Measurements from ENCODE around the gene RANBP1. TPM values are rescaled to one million over a fixed set of nuclear protein-coding genes. Genes with fewer than 3 reads are reported as not detected.

Gene RANBP1
- polyA plus RNA-seq, 1 donor (not counting 4 experiments of a cell fraction or from before 2014, with no cell fraction given), result 193 TPM

DNA sequence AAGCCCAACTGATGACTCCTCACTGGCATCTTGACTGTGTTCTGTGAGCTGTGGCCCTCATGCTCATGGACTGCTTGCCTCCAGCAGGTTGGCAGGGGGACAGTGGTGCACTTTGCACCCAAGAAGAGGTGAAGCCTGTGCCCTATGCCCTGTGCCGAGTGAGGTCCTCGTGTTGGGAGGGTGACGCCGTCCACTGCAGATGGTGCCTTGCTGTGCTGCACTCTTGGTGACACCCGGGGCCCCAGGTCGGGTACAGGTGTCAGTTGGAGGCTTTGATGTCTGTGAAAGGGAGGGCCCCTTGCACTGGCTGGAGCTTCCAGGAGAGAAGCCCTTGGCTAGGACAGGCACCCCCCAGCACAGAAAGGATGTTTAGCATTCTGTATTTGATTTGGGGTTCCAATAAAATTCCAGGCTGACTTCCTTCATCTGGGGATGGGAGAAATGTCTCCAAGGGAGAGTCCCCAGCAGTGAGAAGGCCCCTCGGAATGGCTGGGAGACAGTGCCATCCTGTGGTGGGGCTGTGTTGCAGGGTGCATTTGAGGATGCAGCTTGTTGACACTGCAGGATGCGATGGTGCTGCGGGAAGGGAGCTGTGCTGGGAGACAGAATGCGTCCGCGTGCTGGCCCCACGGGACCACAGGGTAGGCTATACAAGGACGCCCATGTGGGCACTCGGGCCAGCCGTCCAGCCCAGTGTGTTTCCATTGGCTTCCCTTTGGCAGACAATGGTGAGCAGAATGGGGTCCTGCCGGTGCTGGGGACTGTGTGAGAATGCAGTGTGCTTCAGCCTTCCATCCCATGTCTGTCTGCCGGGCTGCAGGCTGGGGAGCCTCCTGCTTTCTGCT lies 13.2 kb downstream of the RANBP1 start:
- FAIRE-seq, result peak; percentile 17

DNA sequence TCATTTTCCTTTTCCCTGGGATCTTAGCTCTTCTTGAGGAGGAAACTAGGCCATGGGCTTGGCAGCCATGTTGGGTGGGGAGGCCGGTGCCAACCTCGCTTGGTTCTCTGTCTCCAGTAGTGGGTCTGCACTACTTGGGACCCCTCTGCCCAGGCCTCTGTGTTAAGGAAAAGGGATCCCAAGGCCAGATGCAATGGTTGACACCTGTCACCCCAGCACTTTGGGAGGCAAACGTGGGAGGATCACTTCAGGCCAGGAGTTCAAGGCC lies 13.8 kb downstream of the RANBP1 start:
- peaks cover 24% of the 10 kb centered on the region for H3K79me2 ChIP-seq (ENCODE audit: control insufficient read depth, insufficient read depth, low read length)
- H3K9me1 ChIP-seq (ENCODE audit: control insufficient read depth, extremely low read depth, insufficient read depth, low read length), result no peaks in the 10 kb centered on the region
- H4K20me1 ChIP-seq (ENCODE audit: control insufficient read depth, extremely low read depth, insufficient read depth, low read length), result peaks cover 9% of the 10 kb centered on the region
- no peak overlapping the region for H2AFZ ChIP-seq (ENCODE audit: control insufficient read depth, low read length)
- H3K4me1 ChIP-seq (ENCODE audit: control insufficient read depth, extremely low read depth, insufficient read depth, low read length), result peaks cover 13% of the 10 kb centered on the region
- H3K27ac ChIP-seq (ENCODE audit: control insufficient read depth, insufficient read depth, low read length), result no peak overlapping the region
- no peak overlapping the region for H3K4me2 ChIP-seq (ENCODE audit: control insufficient read depth, extremely low read depth, insufficient read depth, low read depth, low read length)
- dilution Hi-C loops (cut with MboI; ENCODE audit: extremely low pct_ligation_motif_present, low sequenced_read_pairs), result no loop called here
- DNase-seq (ENCODE audit: low read depth, low spot score) (no peak), FAIRE-seq (no peak)
- no peak overlapping the region for H3K4me3 ChIP-seq (ENCODE audit: control insufficient read depth in 2 of 3, extremely low read depth in 1 of 3, insufficient read depth in 2 of 3, low read depth in 1 of 3, low read length in 3 of 3)
- H3K27me3 ChIP-seq (ENCODE audit: control insufficient read depth, extremely low read depth, insufficient read depth, low read length), result no peaks in the 10 kb centered on the region
- no peaks in the 10 kb centered on the region for H3K9me3 ChIP-seq (ENCODE audit: control insufficient read depth, low read depth, low read length)
- H3K36me3 ChIP-seq (ENCODE audit: control insufficient read depth in 2 of 2, extremely low read depth in 1 of 2, insufficient read depth in 2 of 2, low read length in 2 of 2), result peaks cover 13 to 14% of the 10 kb centered on the region in 2 experiments
- TF ChIP-seq, protein P1, sequence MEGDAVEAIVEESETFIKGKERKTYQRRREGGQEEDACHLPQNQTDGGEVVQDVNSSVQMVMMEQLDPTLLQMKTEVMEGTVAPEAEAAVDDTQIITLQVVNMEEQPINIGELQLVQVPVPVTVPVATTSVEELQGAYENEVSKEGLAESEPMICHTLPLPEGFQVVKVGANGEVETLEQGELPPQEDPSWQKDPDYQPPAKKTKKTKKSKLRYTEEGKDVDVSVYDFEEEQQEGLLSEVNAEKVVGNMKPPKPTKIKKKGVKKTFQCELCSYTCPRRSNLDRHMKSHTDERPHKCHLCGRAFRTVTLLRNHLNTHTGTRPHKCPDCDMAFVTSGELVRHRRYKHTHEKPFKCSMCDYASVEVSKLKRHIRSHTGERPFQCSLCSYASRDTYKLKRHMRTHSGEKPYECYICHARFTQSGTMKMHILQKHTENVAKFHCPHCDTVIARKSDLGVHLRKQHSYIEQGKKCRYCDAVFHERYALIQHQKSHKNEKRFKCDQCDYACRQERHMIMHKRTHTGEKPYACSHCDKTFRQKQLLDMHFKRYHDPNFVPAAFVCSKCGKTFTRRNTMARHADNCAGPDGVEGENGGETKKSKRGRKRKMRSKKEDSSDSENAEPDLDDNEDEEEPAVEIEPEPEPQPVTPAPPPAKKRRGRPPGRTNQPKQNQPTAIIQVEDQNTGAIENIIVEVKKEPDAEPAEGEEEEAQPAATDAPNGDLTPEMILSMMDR (optimal IDR thresholded peaks at IDR 0.05 in 1 of 3, IDR thresholded peaks at IDR 0.05 in 1 of 3, conservative IDR thresholded peaks at IDR 0.05 in 1 of 3; ENCODE audit: extremely low read depth in 1 of 3, insufficient read depth in 2 of 3, low read length in 3 of 3), result no peak
- TF ChIP-seq EZH2 (IDR thresholded peaks at IDR 0.05; ENCODE audit: low read length), result no peak
- H3K9ac ChIP-seq (ENCODE audit: control insufficient read depth, extremely low read depth, insufficient read depth, low read length), result no peak overlapping the region

More for the DNA sequence above, 13.2 kb downstream of the RANBP1 start:
- Histone ChIP-seq H3K9ac (ENCODE audit: control insufficient read depth, extremely low read depth, insufficient read depth, low read length) (no peak overlapping the region), H3K4me2 (ENCODE audit: control insufficient read depth, extremely low read depth, insufficient read depth, low read depth, low read length) (no peak overlapping the region), H3K4me1 (ENCODE audit: control insufficient read depth, extremely low read depth, insufficient read depth, low read length) (peaks cover 13% of the 10 kb centered on the region), H2AFZ (ENCODE audit: control insufficient read depth, low read length) (no peak overlapping the region), H3K4me3 (ENCODE audit: control insufficient read depth in 2 of 3, extremely low read depth in 1 of 3, insufficient read depth in 2 of 3, low read depth in 1 of 3, low read length in 3 of 3) (no peak overlapping the region), H3K27ac (ENCODE audit: control insufficient read depth, insufficient read depth, low read length) (no peak overlapping the region), H3K9me1 (ENCODE audit: control insufficient read depth, extremely low read depth, insufficient read depth, low read length) (no peaks in the 10 kb centered on the region), H4K20me1 (ENCODE audit: control insufficient read depth, extremely low read depth, insufficient read depth, low read length) (peaks cover 4% of the 10 kb centered on the region), H3K79me2 (ENCODE audit: control insufficient read depth, insufficient read depth, low read length) (peaks cover 20% of the 10 kb centered on the region), H3K36me3 (ENCODE audit: control insufficient read depth in 2 of 2, extremely low read depth in 1 of 2, insufficient read depth in 2 of 2, low read length in 2 of 2) (peaks cover 15% of the 10 kb centered on the region in 2 experiments), H3K9me3 (ENCODE audit: control insufficient read depth, low read depth, low read length) (no peaks in the 10 kb centered on the region), H3K27me3 (ENCODE audit: control insufficient read depth, extremely low read depth, insufficient read depth, low read length) (no peaks in the 10 kb centered on the region)
- DNase-seq (ENCODE audit: low read depth, low spot score), result no peak
- dilution Hi-C loops (cut with MboI; ENCODE audit: extremely low pct_ligation_motif_present, low sequenced_read_pairs), result no loop called here
- no peak for TF ChIP-seq EZH2 (IDR thresholded peaks at IDR 0.05; ENCODE audit: low read length)
- TF ChIP-seq, protein P1 (optimal IDR thresholded peaks at IDR 0.05 in 1 of 3, IDR thresholded peaks at IDR 0.05 in 1 of 3, conservative IDR thresholded peaks at IDR 0.05 in 1 of 3; ENCODE audit: extremely low read depth in 1 of 3, insufficient read depth in 2 of 3, low read length in 3 of 3), result peak; percentile 64 to 92 (median 73)

Measured in keratinocyte (primary cell).